ENCODE results near the gene KCNK15. TPM values are rescaled to one million over a fixed set of nuclear protein-coding genes. Genes with fewer than 3 reads are reported as not detected.

Gene KCNK15
- total RNA-seq, 1 experiment from 2014 or later = 0.33 TPM

- peaks cover 29 to 34% of the 10 kb centered on the region in 2 experiments for H3K4me1 Mint-ChIP-seq
- H2BK5ac ChIP-seq (ENCODE audit: insufficient read length, low read length) = no peak overlapping the region
- H3K27ac Mint-ChIP-seq = peak overlapping the region in 1 of 3 experiments; percentile 58; a peak in 1 of 7 replicates
- WGBS (ENCODE audit: extremely low coverage, insufficient read length, low lambda C conversion rate) = no CpG with 5 or more reads among the region's 2 CpGs
- H3K56ac ChIP-seq (ENCODE audit: insufficient read length, low read depth, low read length) = no peak overlapping the region
- H3K27me3 Mint-ChIP-seq (ENCODE audit: low read depth) = no peaks in the 10 kb centered on the region
- H3K4me2 ChIP-seq (ENCODE audit: insufficient read depth, insufficient read length, low read length) = no peak overlapping the region
- H2AK5ac ChIP-seq (ENCODE audit: insufficient read length, low read length) = no peak overlapping the region
- H4K5ac ChIP-seq (ENCODE audit: insufficient read length, low read depth, low read length) = no peak overlapping the region
- H3T11ph ChIP-seq (ENCODE audit: low read length) = no peak overlapping the region
- no peaks in the 10 kb centered on the region for H3K79me1 ChIP-seq (ENCODE audit: insufficient read depth, low read depth, low read length, poor library complexity, severe bottlenecking)
- no peak for TF ChIP-seq CTCF (conservative IDR thresholded peaks at IDR 0.05)
- H4K91ac ChIP-seq (ENCODE audit: insufficient read length, low read depth, low read length) = no peak overlapping the region
- no peak overlapping the region for H2BK120ac ChIP-seq (ENCODE audit: low read depth, low read length, poor library complexity, severe bottlenecking)
- H3K18ac ChIP-seq (ENCODE audit: insufficient read length, low read depth, low read length) = no peak overlapping the region
- H3K9me3 ChIP-seq (ENCODE audit: control insufficient read depth, low read depth, low read length) = no peaks in the 10 kb centered on the region
- no peak overlapping the region for H2AFZ ChIP-seq (ENCODE audit: low read length)
- no peak overlapping the region for H3K4me3 Mint-ChIP-seq
- no peak overlapping the region for H2BK15ac ChIP-seq (ENCODE audit: low read depth, low read length)
- H3K36me3 Mint-ChIP-seq (ENCODE audit: insufficient read depth in 1 of 3, low read depth in 3 of 3) = no peaks in the 10 kb centered on the region
- H3K9me3 Mint-ChIP-seq = no peaks in the 10 kb centered on the region
- H3K4ac ChIP-seq (ENCODE audit: low read depth, low read length) = no peak overlapping the region
- no peak overlapping the region for H2BK12ac ChIP-seq (ENCODE audit: insufficient read length, low read depth, low read length)
- no peaks in the 10 kb centered on the region for H3K23me2 ChIP-seq (ENCODE audit: insufficient read length, low read depth, low read length, poor library complexity, severe bottlenecking)
- no peak overlapping the region for H3K23ac ChIP-seq (ENCODE audit: insufficient read length, low read depth, low read length)
- no peak overlapping the region for H3K14ac ChIP-seq (ENCODE audit: insufficient read depth, low read length)
- H3K9ac ChIP-seq (ENCODE audit: extremely low read depth, insufficient read length, low read length) = no peak overlapping the region
- H3K4me1 ChIP-seq (ENCODE audit: insufficient read depth, low read length) = no peaks in the 10 kb centered on the region; the same call in 1 of the 2 replicates
- no peak overlapping the region for H3K27ac ChIP-seq (ENCODE audit: insufficient read length, low read depth, low read length)
- no peak overlapping the region for H2BK20ac ChIP-seq (ENCODE audit: low read depth, low read length, poor library complexity, severe bottlenecking)
- no peaks in the 10 kb centered on the region for H3K27me3 ChIP-seq (ENCODE audit: insufficient read depth, low read length)
- DNase-seq = no peak
- H4K20me1 ChIP-seq (ENCODE audit: control insufficient read depth, insufficient read depth, insufficient read length) = no peaks in the 10 kb centered on the region
- no peak overlapping the region for H4K8ac ChIP-seq (replicated peaks; ENCODE audit: insufficient read length, low read depth, low read length)
- H3K79me2 ChIP-seq (ENCODE audit: insufficient read depth, low read length) = no peaks in the 10 kb centered on the region
Observed at GRCh38 chr20:44727651-44728050, 18.0 kb upstream of the KCNK15 start.
